GM12872 (cell line): ENCODE results near the gene MCM7.

ENCODE experiments used
- CTCF ChIP-seq: IDR thresholded peaks from 3 replicates; pipeline ENCODE4 v1.5.1; 2011; ENCODE audit warnings: low read depth, mild to moderate bottlenecking, low read length, moderate library complexity; ENCODE audit not compliant: insufficient read depth

The MCM7 gene

GRCh38 chr7:100107890-100108289 is 6.7 kb upstream of the MCM7 start:
- no peak for TF ChIP-seq CTCF

- no peak for TF ChIP-seq CTCF
These were observed 6.0 kb upstream of the MCM7 start for GRCh38 chr7:100107125-100107737.

DNA sequence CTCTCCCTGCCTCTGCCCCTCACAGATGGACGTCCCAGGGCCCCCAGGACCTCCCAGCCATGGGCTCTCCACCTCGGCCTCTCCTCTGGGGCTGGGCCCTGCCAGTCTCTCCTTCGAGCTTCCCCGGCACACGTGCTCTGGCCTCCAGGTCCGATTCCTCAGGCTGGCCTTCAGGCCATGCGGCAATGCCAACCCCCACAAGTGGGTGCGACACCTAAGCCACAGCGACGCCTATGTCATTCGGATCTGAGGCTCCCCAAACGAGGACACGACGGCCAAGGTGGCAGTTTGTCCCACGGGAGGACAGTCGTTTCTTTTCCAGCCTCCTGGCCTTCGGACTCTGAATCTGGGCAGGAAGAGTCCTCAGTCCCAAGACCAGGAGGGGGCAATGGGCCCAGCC is 5.4 kb upstream of the MCM7 start:
- no peak for TF ChIP-seq CTCF

DNA sequence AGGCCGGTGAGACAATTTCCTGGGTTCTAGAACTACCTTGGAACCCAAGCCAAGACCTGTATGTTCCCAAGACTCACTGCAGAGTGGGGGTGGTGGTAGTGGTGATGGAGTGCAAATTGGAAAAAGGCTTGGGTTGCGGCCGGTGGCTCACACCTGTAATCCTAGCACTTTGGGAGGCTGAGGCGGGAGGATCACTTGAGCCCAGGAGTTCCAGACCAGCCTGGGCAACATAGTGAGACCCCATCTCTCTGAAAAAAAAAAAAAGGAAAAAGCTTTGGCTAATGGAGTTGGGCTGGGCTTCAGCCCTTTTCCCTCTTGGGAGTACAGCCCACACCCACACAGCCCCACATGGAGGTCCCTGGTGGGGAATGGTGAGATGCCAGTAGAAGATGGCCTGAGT is 4.3 kb upstream of the MCM7 start:
- no peak for TF ChIP-seq CTCF

DNA sequence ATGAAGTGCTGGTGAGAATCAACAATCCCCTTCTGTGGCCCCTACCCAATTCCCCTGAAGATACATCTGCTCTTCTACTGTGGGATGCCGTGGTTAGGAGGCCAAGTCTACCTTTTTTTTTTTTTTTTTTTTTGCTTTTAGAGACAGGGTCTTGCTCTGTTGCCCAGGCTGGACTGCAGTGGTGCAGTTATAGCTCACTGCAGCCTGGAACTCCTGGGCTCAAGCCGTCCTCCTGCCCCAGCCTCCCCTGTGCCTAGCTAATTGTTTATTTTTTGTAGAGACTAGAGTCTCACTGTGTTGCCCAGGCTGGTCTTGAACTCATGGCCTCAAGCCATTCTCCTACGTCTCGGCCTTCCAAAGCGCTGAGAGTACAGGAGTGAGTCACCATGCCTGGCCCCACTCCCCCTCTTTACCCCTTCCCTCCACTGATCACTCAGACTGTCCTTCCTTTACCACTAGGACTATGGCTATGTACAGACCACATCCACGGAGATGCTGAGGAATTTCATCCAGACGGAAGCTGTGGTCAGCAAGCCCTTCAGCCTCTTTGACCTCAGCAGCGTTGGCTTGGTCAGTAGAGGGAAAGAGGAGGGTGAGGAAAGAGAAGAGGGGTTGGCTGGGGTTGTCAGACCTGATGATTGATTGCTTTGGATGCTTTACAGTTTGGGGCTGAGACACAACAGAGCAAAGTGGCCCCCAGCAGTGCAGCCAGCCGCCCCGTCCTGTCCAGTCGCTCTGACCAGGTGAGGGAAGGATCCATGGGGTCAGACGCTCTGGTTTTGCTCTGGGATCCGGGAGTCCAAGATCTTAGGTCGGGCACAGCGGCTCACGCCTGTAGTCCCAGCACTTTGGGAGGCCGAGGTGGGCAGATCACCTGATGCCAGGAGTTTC is 2.0 kb upstream of the MCM7 start:
- no peak for TF ChIP-seq CTCF

DNA sequence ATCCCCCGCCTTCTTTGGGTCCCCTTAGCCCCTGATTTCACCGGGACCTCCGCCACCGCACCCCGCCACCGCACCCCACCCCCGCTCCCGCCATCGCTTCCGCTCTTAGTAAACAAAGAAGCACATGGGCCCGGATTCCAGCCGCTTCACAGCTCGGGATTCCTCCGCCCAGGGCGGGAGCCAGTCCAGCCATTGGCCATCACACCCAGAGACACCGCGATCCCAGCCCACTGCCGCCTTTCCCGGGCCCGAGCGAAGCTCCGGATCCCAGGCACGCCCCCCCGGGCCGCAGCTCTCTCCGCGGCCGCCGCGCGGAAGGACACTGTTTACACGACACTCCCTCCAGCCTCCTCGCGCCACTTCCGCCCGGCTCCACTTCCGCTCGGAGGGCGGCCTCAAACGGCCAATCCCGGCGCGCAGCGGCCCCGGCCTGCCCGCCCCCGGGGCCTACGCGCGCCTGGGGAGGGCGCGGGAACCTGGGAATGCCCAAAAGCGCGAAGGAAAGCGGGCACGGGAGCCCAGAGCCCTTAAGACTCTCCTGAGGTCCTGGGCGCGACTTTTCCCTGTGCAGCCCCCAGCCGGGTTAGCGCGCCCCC is 679 bp downstream of the MCM7 start:
- no peak for TF ChIP-seq CTCF

DNA sequence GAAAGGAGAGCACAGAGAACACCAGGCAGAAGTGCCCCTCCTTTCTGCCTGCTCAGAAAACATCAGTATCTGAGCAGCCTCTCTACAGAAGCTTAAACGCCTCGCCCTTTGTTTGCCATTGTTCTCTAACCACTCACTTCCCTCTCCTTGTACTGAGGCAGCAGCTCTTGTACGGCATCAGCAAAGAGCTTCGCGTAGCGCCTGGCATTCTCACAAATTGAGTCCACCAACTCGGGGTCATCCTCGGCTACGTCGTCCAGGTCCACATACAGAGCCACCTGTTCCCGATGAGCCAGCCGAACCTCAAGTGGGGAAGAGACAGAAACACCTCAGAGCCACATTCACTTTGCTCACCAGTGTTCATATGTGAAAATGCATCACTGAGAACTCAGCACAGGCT is 1.7 kb downstream of the MCM7 start:
- no peak for TF ChIP-seq CTCF
